ENCODE data around the gene NUCKS1. TPM values are rescaled to one million over a fixed set of nuclear protein-coding genes. Genes with fewer than 3 reads are reported as not detected.

Gene NUCKS1
- total and polyA plus RNA-seq, 2 of the 4 experiments (the other 2 are of a cell fraction) = 37.9 to 103 TPM

- POLR2A ChIA-PET (ENCODE audit: unreplicated experiment) = no interaction called here
- Histone ChIP-seq H2BK5ac (ENCODE audit: low read depth, low read length, poor library complexity, severe bottlenecking) (no peak overlapping the region), H2BK120ac (ENCODE audit: low read depth, low read length) (no peak overlapping the region), H3K9ac (ENCODE audit: low read depth, low read length) (no peak overlapping the region), H3K23ac (ENCODE audit: low read depth, low read length) (no peak overlapping the region), H3K18ac (ENCODE audit: low read depth, low read length) (no peak overlapping the region), H3K79me1 (ENCODE audit: low read depth in 1 of 2, low read length in 2 of 2) (peaks cover 5 to 19% of the 10 kb centered on the region in 2 experiments; a peak in 3 of 4 replicates), H4K91ac (ENCODE audit: insufficient read depth, low read depth, low read length) (no peak overlapping the region), H3K27ac (ENCODE audit: insufficient read depth, low read length) (no peak overlapping the region), H3K9me1 (ENCODE audit: insufficient read depth, low read length) (peaks cover 3% of the 10 kb centered on the region; the same call in 1 of the 2 replicates), H3K36me3 (ENCODE audit: control insufficient read depth, insufficient read depth, low read length) (no peaks in the 10 kb centered on the region), H2BK20ac (ENCODE audit: low read depth, low read length) (no peak overlapping the region), H3K14ac (replicated peaks; ENCODE audit: low read depth, low read length) (no peak overlapping the region), H2AK9ac (replicated peaks; ENCODE audit: low read depth, low read length, poor library complexity) (no peak overlapping the region), H2AK5ac (ENCODE audit: low read depth, low read length) (no peak overlapping the region), H3K4me2 (ENCODE audit: low read depth, low read length) (no peak overlapping the region), H3K4ac (ENCODE audit: low read depth, low read length) (no peak overlapping the region), H4K8ac (ENCODE audit: low read depth in 2 of 2, low read length in 2 of 2) (no peak overlapping the region), H3K56ac (ENCODE audit: extremely low read depth, insufficient read depth, low read length) (no peak overlapping the region), H2AFZ (replicated peaks; ENCODE audit: low read length, poor library complexity) (no peak overlapping the region), H3K27me3 (ENCODE audit: control insufficient read depth, insufficient read depth, low read length) (no peaks in the 10 kb centered on the region; the same call in 1 of the 2 replicates), H3K4me1 (ENCODE audit: control insufficient read depth, insufficient read depth, low read length) (peaks cover 12% of the 10 kb centered on the region), H3K9me3 (ENCODE audit: control insufficient read depth, insufficient read depth, low read length) (no peaks in the 10 kb centered on the region), H3K4me3 (ENCODE audit: insufficient read depth, low read depth, low read length) (no peak overlapping the region), H4K5ac (ENCODE audit: low read depth, low read length) (no peak overlapping the region), H2BK15ac (ENCODE audit: low read depth, low read length) (no peak overlapping the region), H4K20me1 (ENCODE audit: insufficient read depth, low read length) (no peaks in the 10 kb centered on the region)
- no TSS peak for BruUV-seq (replicated peaks)
- WGBS, 2 experiments (ENCODE audit: extremely low coverage in 2 of 2, insufficient read length in 1 of 2) = no CpG with 5 or more reads among the region's 5 CpGs
- ATAC-seq (ENCODE audit: low read depth) = no peak
- in situ Hi-C loops (cut with MboI; ENCODE audit: low sequenced_read_pairs) (no loop called here), intact Hi-C loops (cut with micrococcal nuclease) (no loop called here), dilution Hi-C loops (cut with HindIII; ENCODE audit: low sequenced_read_pairs, unreplicated experiment) (no loop called here)
- TF ChIP-seq MAZ (IDR thresholded peaks at IDR 0.05; ENCODE audit: borderline replicate concordance, low read depth, low read length) = no peak
- DNase-seq = no peak
- CTCF ChIA-PET = interaction anchor here (1.1 kb wide), 1 partner anchor 36 kb away, joined by 3 read pairs; no protein-coding TSS in a partner anchor
These were observed 74.0 kb downstream of the NUCKS1 start for GRCh38 chr1:205676002-205676401.

Measured in IMR-90 (cell line).